Effector CD4-positive, alpha-beta T cell (primary cell): ENCODE results near the gene NHP2.

Experiments
- DNase-seq: peaks from one replicate; pipeline ENCODE4 v3.0.0-alpha.2; 2020

Gene NHP2

GRCh38 chr5:178174456-178174855, 20.8 kb upstream of the NHP2 start:
- DNase-seq = no peak

- no peak for DNase-seq
Observed at GRCh38 chr5:178170455-178170854, 16.8 kb upstream of the NHP2 start.

GRCh38 chr5:178165581-178165980, 11.9 kb upstream of the NHP2 start:
- DNase-seq = no peak

GRCh38 chr5:178163772-178164735, 10.4 kb upstream of the NHP2 start:
- DNase-seq = peak; percentile 88

GRCh38 chr5:178162481-178162880, 8.8 kb upstream of the NHP2 start:
- DNase-seq = no peak

- DNase-seq = no peak
Observed at GRCh38 chr5:178160176-178160575, 6.5 kb upstream of the NHP2 start.

GRCh38 chr5:178155065-178155464, 1.4 kb upstream of the NHP2 start:
- no peak for DNase-seq

GRCh38 chr5:178152491-178153444, 917 bp downstream of the NHP2 start:
- DNase-seq = no peak

GRCh38 chr5:178150977-178151734, 2.5 kb downstream of the NHP2 start:
- no peak for DNase-seq

- no peak for DNase-seq
Observed at GRCh38 chr5:178149199-178149932, 4.3 kb downstream of the NHP2 start.

GRCh38 chr5:178147406-178147805, 6.3 kb downstream of the NHP2 start:
- no peak for DNase-seq

- DNase-seq = peak; percentile 72
Observed at GRCh38 chr5:178145965-178146820, 7.5 kb downstream of the NHP2 start.

GRCh38 chr5:178143901-178144300, 9.8 kb downstream of the NHP2 start:
- no peak for DNase-seq

- DNase-seq = no peak
Observed at GRCh38 chr5:178143246-178143645, 10.4 kb downstream of the NHP2 start.

- DNase-seq = no peak
Observed at GRCh38 chr5:178142642-178143041, 11.0 kb downstream of the NHP2 start.

GRCh38 chr5:178141550-178141949, 12.1 kb downstream of the NHP2 start:
- no peak for DNase-seq

- no peak for DNase-seq
Observed at GRCh38 chr5:178137991-178138390, 15.7 kb downstream of the NHP2 start.

- no peak for DNase-seq
Observed at GRCh38 chr5:178136990-178137389, 16.7 kb downstream of the NHP2 start.

- DNase-seq = no peak
Observed at GRCh38 chr5:178131446-178131996, 22.2 kb downstream of the NHP2 start.
